Type B pancreatic cell (in vitro differentiated cells): ENCODE results near the gene DEGS2. TPM values are rescaled to one million over a fixed set of nuclear protein-coding genes. Genes with fewer than 3 reads are reported as not detected.

ENCODE experiments used
- DNase-seq: peaks from one replicate; pipeline ENCODE4 v3.0.0; 2021; ENCODE audit warnings: mixed read lengths; ENCODE audit not compliant: unreplicated experiment; ENCODE audit errors: extremely low spot score
- H3K27ac Mint-ChIP-seq: 2 replicates; pipeline ENCODE4 v1.8.0; 2021; ENCODE audit warnings: mild to moderate bottlenecking, mixed read lengths
- H3K27me3 Mint-ChIP-seq: 2 replicates; pipeline ENCODE4 v1.8.0; 2021; ENCODE audit warnings: mixed read lengths
- H3K36me3 Mint-ChIP-seq: 2 replicates; pipeline ENCODE4 v1.8.0; 2021; ENCODE audit warnings: mixed read lengths
- H3K4me1 Mint-ChIP-seq: one replicate; pipeline ENCODE4 v1.8.0; 2021; ENCODE audit warnings: mixed read lengths; ENCODE audit not compliant: unreplicated experiment
- H3K4me3 Mint-ChIP-seq: 2 replicates; pipeline ENCODE4 v1.8.0; 2021; ENCODE audit warnings: mild to moderate bottlenecking, mixed read lengths
- H3K9me3 Mint-ChIP-seq: 2 replicates; pipeline ENCODE4 v1.8.0; 2021; ENCODE audit warnings: mixed read lengths
- CTCF ChIP-seq: fragments of 200-600 bp; sonication (generic); conservative IDR thresholded peaks from 2 replicates; pipeline ENCODE4 v1.5.0; 2021; ENCODE audit warnings: antibody characterized with exemption, mild to moderate bottlenecking
- total RNA-seq: library from RNA; stranded (reverse); gene quantifications from 2 replicates; pipeline ENCODE4 v1.2.1, GENCODE V29; 2021; ENCODE audit warnings: low replicate concordance

Gene DEGS2
- total RNA-seq, 1 donor from 2014 or later = 5.2 TPM

- Mint-ChIP-seq H3K27me3 (peaks cover 9% of the 10 kb centered on the region), H3K36me3 (no peaks in the 10 kb centered on the region), H3K9me3 (peaks cover 5% of the 10 kb centered on the region), H3K4me3 (no peak overlapping the region), H3K27ac (no peak overlapping the region), H3K4me1 (peaks cover 12% of the 10 kb centered on the region)
- no peak for DNase-seq
- no peak for TF ChIP-seq CTCF
These were observed 8.4 kb downstream of the DEGS2 start for GRCh38 chr14:100150932-100151587.

- Mint-ChIP-seq H3K4me3 (no peak overlapping the region), H3K9me3 (peaks cover 3% of the 10 kb centered on the region), H3K27me3 (peaks cover 2% of the 10 kb centered on the region), H3K4me1 (peaks cover 2% of the 10 kb centered on the region), H3K36me3 (no peaks in the 10 kb centered on the region), H3K27ac (no peak overlapping the region)
- DNase-seq = no peak
- TF ChIP-seq CTCF = no peak
These were observed 9.4 kb downstream of the DEGS2 start for GRCh38 chr14:100149851-100150611.

- H3K36me3 Mint-ChIP-seq = no peaks in the 10 kb centered on the region
- DNase-seq = no peak
- H3K27ac Mint-ChIP-seq = no peak overlapping the region
- TF ChIP-seq CTCF = no peak
- H3K27me3 Mint-ChIP-seq = no peaks in the 10 kb centered on the region
- no peak overlapping the region for H3K4me3 Mint-ChIP-seq
- no peaks in the 10 kb centered on the region for H3K9me3 Mint-ChIP-seq
- H3K4me1 Mint-ChIP-seq = no peaks in the 10 kb centered on the region
These were observed 10.4 kb downstream of the DEGS2 start for GRCh38 chr14:100148837-100149731.

- Mint-ChIP-seq H3K4me1 (no peaks in the 10 kb centered on the region), H3K36me3 (no peaks in the 10 kb centered on the region), H3K27ac (no peak overlapping the region), H3K27me3 (no peaks in the 10 kb centered on the region), H3K4me3 (no peak overlapping the region), H3K9me3 (no peaks in the 10 kb centered on the region)
- no peak for DNase-seq
- TF ChIP-seq CTCF = no peak
These were observed 11.6 kb downstream of the DEGS2 start for GRCh38 chr14:100147691-100148464.

GRCh38 chr14:100147181-100147631 lies 12.2 kb downstream of the DEGS2 start:
- Mint-ChIP-seq H3K4me3 (no peak overlapping the region), H3K27ac (no peak overlapping the region), H3K27me3 (no peaks in the 10 kb centered on the region), H3K4me1 (peaks cover 2% of the 10 kb centered on the region), H3K9me3 (no peaks in the 10 kb centered on the region), H3K36me3 (no peaks in the 10 kb centered on the region)
- DNase-seq = no peak
- TF ChIP-seq CTCF = no peak
